WTC11 (cell line): ENCODE measurements around the gene CAMK2G. TPM values are rescaled to one million over a fixed set of nuclear protein-coding genes. Genes with fewer than 3 reads are reported as not detected.

ENCODE experiments used
- ATAC-seq: fragments of 200-7000 bp; cut with Tn5 transposase; 2 replicates; pipeline ENCODE4 v1.10.0; 2021; ENCODE audit warnings: mild to moderate bottlenecking, moderate library complexity
- CTCF ChIA-PET: fragments of 300-600 bp; sonication (Branson Sonifier 250); formaldehyde crosslinking; loops from one replicate; lab custom pipeline; 2021; ENCODE audit warnings: antibody characterized with exemption; lab: Charles Lee
- POLR2A ChIA-PET: fragments of 350-600 bp; sonication (Branson Sonifier 250); formaldehyde crosslinking; loops from one replicate; lab custom pipeline; 2021; ENCODE audit warnings: antibody characterized with exemption; lab: Charles Lee
- DNase-seq: peaks from one replicate; pipeline ENCODE4 v3.0.0; 2021; ENCODE audit warnings: low spot score
- H3K27ac Mint-ChIP-seq: 2 replicates; pipeline ENCODE4 v1.8.0; 2021; ENCODE audit warnings: mixed read lengths
- H3K27me3 Mint-ChIP-seq: 2 replicates; pipeline ENCODE4 v1.8.0; 2021; ENCODE audit warnings: low read depth, mild to moderate bottlenecking, moderate library complexity, mixed read lengths
- H3K36me3 Mint-ChIP-seq: 2 replicates; pipeline ENCODE4 v1.8.0; 2021; ENCODE audit warnings: mixed read lengths
- H3K4me1 Mint-ChIP-seq: 2 replicates; pipeline ENCODE4 v1.8.0; 2022; ENCODE audit warnings: mixed read lengths
- H3K4me3 Mint-ChIP-seq: 2 replicates; pipeline ENCODE4 v1.8.0; 2021; ENCODE audit warnings: mild to moderate bottlenecking, moderate library complexity, mixed read lengths
- H3K9me3 Mint-ChIP-seq: 2 replicates; pipeline ENCODE4 v1.8.0; 2021; ENCODE audit warnings: mixed read lengths
- ELF4 ChIP-seq: sonication (generic); formaldehyde crosslinking; IDR thresholded peaks from 2 replicates; pipeline ENCODE4 v1.8.1; 2022; ENCODE audit warnings: low read depth, mild to moderate bottlenecking, moderate library complexity, missing genetic modification reagents
- EMX1 ChIP-seq: fragments of 250-450 bp; sonication (Bioruptor Pico); IDR thresholded peaks from 2 replicates; pipeline ENCODE4 v1.8.0; 2021; ENCODE audit warnings: mild to moderate bottlenecking
- ESRRA ChIP-seq: sonication (generic); formaldehyde crosslinking; IDR thresholded peaks from 2 replicates; pipeline ENCODE4 v1.8.1; 2022; ENCODE audit warnings: mild to moderate bottlenecking, missing genetic modification reagents, borderline replicate concordance
- FOXP1 ChIP-seq: sonication (generic); formaldehyde crosslinking; IDR thresholded peaks from 2 replicates; pipeline ENCODE4 v1.8.0; 2022; ENCODE audit warnings: missing genetic modification reagents, mild to moderate bottlenecking, moderate library complexity, borderline replicate concordance
- HMGA2 ChIP-seq: fragments of 250-450 bp; sonication (Bioruptor Pico); IDR thresholded peaks from 2 replicates; pipeline ENCODE4 v1.4.0; 2021; ENCODE audit warnings: mild to moderate bottlenecking, moderate library complexity
- IRF2 ChIP-seq: sonication (generic); formaldehyde crosslinking; IDR thresholded peaks from 2 replicates; pipeline ENCODE4 v1.8.0; 2022; ENCODE audit warnings: low read depth, missing genetic modification reagents, borderline replicate concordance
- NFATC4 ChIP-seq: fragments of 250-450 bp; sonication (Bioruptor Pico); IDR thresholded peaks from 2 replicates; pipeline ENCODE4 v1.9.0; 2021; ENCODE audit warnings: mild to moderate bottlenecking
- OVOL2 ChIP-seq: fragments of 250-450 bp; sonication (Bioruptor Pico); IDR thresholded peaks from 2 replicates; pipeline ENCODE4 v1.9.0; 2021; ENCODE audit warnings: mild to moderate bottlenecking, borderline replicate concordance
- PRRX2 ChIP-seq: fragments of 250-450 bp; sonication (Bioruptor Pico); IDR thresholded peaks from 2 replicates; pipeline ENCODE4 v1.8.0; 2021; ENCODE audit warnings: mild to moderate bottlenecking
- TP53 ChIP-seq: sonication (generic); formaldehyde crosslinking; IDR thresholded peaks from 2 replicates; pipeline ENCODE4 v1.8.1; 2023; ENCODE audit warnings: mild to moderate bottlenecking, missing genetic modification reagents
- total RNA-seq: library from RNA; stranded (reverse); gene quantifications from 3 replicates; pipeline ENCODE4 v1.2.3, GENCODE V29; 2021
- TF ChIP-seq, protein P1 (sequence below): sonication (generic); formaldehyde crosslinking; conservative IDR thresholded peaks from 2 replicates; pipeline ENCODE4 v1.8.1; 2023; ENCODE audit warnings: mild to moderate bottlenecking, low read depth, missing genetic modification reagents, moderate library complexity
- TF ChIP-seq, protein P2 (sequence below): sonication (generic); formaldehyde crosslinking; IDR thresholded peaks from 2 replicates; pipeline ENCODE4 v1.8.1; 2022; ENCODE audit warnings: low read depth, missing genetic modification reagents, borderline replicate concordance
- TF ChIP-seq, protein P3 (sequence below): sonication (generic); formaldehyde crosslinking; IDR thresholded peaks from 2 replicates; pipeline ENCODE4 v1.8.1; 2022; ENCODE audit warnings: low read depth, mild to moderate bottlenecking, moderate library complexity, missing genetic modification reagents, borderline replicate concordance
- TF ChIP-seq, protein P4 (sequence below): fragments of 250-450 bp; sonication (Bioruptor Pico); IDR thresholded peaks from 2 replicates; pipeline ENCODE4 v1.9.0; 2021; ENCODE audit warnings: mild to moderate bottlenecking
- TF ChIP-seq, protein P5 (sequence below): sonication (generic); formaldehyde crosslinking; IDR thresholded peaks from 2 replicates; pipeline ENCODE4 v1.8.0; 2022; ENCODE audit warnings: mild to moderate bottlenecking, missing genetic modification reagents
- TF ChIP-seq, protein P6 (sequence below): sonication (generic); formaldehyde crosslinking; IDR thresholded peaks from 2 replicates; pipeline ENCODE4 v1.8.0; 2022; ENCODE audit warnings: mild to moderate bottlenecking, missing genetic modification reagents
- TF ChIP-seq, protein P7 (sequence below): sonication (generic); formaldehyde crosslinking; IDR thresholded peaks from 2 replicates; pipeline ENCODE4 v1.8.0; 2022; ENCODE audit warnings: mild to moderate bottlenecking, missing genetic modification reagents
- TF ChIP-seq, protein P8 (sequence below): sonication (generic); formaldehyde crosslinking; IDR thresholded peaks from 2 replicates; pipeline ENCODE4 v1.8.1; 2023; ENCODE audit warnings: mild to moderate bottlenecking, missing genetic modification reagents, moderate library complexity
- TF ChIP-seq, protein P9 (sequence below): sonication (generic); formaldehyde crosslinking; IDR thresholded peaks from 2 replicates; pipeline ENCODE4 v1.8.0; 2023; ENCODE audit warnings: missing genetic modification reagents

The CAMK2G gene
- total RNA-seq, 1 experiment from 2014 or later = 34.9 TPM

DNA sequence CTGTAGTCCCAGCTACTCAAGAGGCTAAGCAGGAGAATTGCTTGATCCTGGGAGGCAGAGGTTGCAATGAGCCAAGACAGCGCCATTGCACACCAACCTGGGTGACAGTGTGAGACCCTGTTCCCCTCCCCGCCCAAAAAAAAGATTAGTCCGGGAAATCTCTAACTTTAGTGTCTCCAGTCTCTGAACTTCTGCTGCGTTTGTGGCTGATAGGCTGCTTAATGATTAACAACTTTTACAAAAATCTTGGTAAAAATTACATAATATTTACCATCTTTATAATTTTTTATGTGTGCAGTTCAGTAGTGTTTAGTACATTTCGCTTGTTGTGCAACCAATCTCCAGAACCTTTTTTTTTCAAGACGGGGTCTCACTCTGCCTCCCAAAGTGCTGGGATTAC, 26.9 kb upstream of the CAMK2G start (continued):
- TF ChIP-seq HMGA2 (CRISPR knock-in tag) (no peak), ELF4 (CRISPR knock-in tag) (no peak)

DNA sequence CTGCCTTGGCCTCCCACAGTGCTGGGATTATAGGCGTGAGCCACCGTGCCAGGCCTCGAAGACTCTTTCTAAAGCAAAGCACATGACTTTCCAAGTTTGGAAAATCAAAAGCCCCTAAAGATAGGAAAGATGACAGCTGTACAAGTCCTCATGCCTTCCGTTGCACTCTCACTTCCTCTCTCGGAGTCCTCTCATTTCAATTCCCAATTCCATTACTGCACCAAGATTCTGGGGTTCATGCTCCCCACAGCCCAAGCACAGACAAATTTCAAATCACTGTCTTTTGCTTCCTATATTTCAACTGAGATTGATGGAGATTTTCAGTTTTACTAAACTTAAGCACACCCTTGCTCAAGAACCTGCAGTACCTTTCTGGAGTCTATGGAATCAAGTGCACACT, 25.7 kb upstream of the CAMK2G start:
- no peak overlapping the region for H3K4me3 Mint-ChIP-seq
- no peaks in the 10 kb centered on the region for H3K27me3 Mint-ChIP-seq
- CTCF ChIA-PET = interaction anchor here (0.8 to 2.5 kb wide), 4 partner anchors 14 to 159 kb away, joined by 3 to 10 read pairs (median 7); no protein-coding TSS in a partner anchor
- peaks cover 8% of the 10 kb centered on the region; the same call in 1 of the 2 replicates for H3K4me1 Mint-ChIP-seq
- TF ChIP-seq, protein P1, sequence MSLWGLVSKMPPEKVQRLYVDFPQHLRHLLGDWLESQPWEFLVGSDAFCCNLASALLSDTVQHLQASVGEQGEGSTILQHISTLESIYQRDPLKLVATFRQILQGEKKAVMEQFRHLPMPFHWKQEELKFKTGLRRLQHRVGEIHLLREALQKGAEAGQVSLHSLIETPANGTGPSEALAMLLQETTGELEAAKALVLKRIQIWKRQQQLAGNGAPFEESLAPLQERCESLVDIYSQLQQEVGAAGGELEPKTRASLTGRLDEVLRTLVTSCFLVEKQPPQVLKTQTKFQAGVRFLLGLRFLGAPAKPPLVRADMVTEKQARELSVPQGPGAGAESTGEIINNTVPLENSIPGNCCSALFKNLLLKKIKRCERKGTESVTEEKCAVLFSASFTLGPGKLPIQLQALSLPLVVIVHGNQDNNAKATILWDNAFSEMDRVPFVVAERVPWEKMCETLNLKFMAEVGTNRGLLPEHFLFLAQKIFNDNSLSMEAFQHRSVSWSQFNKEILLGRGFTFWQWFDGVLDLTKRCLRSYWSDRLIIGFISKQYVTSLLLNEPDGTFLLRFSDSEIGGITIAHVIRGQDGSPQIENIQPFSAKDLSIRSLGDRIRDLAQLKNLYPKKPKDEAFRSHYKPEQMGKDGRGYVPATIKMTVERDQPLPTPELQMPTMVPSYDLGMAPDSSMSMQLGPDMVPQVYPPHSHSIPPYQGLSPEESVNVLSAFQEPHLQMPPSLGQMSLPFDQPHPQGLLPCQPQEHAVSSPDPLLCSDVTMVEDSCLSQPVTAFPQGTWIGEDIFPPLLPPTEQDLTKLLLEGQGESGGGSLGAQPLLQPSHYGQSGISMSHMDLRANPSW = no peak
- TF ChIP-seq, protein P2, sequence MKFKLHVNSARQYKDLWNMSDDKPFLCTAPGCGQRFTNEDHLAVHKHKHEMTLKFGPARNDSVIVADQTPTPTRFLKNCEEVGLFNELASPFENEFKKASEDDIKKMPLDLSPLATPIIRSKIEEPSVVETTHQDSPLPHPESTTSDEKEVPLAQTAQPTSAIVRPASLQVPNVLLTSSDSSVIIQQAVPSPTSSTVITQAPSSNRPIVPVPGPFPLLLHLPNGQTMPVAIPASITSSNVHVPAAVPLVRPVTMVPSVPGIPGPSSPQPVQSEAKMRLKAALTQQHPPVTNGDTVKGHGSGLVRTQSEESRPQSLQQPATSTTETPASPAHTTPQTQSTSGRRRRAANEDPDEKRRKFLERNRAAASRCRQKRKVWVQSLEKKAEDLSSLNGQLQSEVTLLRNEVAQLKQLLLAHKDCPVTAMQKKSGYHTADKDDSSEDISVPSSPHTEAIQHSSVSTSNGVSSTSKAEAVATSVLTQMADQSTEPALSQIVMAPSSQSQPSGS = no peak
- TF ChIP-seq NFATC4 (no peak), OVOL2 (CRISPR knock-in tag) (no peak), PRRX2 (CRISPR knock-in tag) (no peak), EMX1 (CRISPR knock-in tag) (no peak), ESRRA (CRISPR knock-in tag) (no peak), IRF2 (CRISPR knock-in tag) (no peak), FOXP1 (CRISPR knock-in tag) (no peak), TP53 (CRISPR knock-in tag) (no peak)
- TF ChIP-seq, protein P3, sequence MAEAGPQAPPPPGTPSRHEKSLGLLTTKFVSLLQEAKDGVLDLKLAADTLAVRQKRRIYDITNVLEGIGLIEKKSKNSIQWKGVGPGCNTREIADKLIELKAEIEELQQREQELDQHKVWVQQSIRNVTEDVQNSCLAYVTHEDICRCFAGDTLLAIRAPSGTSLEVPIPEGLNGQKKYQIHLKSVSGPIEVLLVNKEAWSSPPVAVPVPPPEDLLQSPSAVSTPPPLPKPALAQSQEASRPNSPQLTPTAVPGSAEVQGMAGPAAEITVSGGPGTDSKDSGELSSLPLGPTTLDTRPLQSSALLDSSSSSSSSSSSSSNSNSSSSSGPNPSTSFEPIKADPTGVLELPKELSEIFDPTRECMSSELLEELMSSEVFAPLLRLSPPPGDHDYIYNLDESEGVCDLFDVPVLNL (CRISPR knock-in tag) = no peak
- TF ChIP-seq, protein P4, sequence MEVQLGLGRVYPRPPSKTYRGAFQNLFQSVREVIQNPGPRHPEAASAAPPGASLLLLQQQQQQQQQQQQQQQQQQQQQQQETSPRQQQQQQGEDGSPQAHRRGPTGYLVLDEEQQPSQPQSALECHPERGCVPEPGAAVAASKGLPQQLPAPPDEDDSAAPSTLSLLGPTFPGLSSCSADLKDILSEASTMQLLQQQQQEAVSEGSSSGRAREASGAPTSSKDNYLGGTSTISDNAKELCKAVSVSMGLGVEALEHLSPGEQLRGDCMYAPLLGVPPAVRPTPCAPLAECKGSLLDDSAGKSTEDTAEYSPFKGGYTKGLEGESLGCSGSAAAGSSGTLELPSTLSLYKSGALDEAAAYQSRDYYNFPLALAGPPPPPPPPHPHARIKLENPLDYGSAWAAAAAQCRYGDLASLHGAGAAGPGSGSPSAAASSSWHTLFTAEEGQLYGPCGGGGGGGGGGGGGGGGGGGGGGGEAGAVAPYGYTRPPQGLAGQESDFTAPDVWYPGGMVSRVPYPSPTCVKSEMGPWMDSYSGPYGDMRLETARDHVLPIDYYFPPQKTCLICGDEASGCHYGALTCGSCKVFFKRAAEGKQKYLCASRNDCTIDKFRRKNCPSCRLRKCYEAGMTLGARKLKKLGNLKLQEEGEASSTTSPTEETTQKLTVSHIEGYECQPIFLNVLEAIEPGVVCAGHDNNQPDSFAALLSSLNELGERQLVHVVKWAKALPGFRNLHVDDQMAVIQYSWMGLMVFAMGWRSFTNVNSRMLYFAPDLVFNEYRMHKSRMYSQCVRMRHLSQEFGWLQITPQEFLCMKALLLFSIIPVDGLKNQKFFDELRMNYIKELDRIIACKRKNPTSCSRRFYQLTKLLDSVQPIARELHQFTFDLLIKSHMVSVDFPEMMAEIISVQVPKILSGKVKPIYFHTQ = no peak
- TF ChIP-seq, protein P5, sequence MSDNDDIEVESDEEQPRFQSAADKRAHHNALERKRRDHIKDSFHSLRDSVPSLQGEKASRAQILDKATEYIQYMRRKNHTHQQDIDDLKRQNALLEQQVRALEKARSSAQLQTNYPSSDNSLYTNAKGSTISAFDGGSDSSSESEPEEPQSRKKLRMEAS (CRISPR knock-in tag) = no peak
- TF ChIP-seq, protein P6, sequence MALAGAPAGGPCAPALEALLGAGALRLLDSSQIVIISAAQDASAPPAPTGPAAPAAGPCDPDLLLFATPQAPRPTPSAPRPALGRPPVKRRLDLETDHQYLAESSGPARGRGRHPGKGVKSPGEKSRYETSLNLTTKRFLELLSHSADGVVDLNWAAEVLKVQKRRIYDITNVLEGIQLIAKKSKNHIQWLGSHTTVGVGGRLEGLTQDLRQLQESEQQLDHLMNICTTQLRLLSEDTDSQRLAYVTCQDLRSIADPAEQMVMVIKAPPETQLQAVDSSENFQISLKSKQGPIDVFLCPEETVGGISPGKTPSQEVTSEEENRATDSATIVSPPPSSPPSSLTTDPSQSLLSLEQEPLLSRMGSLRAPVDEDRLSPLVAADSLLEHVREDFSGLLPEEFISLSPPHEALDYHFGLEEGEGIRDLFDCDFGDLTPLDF (CRISPR knock-in tag) = no peak
- TF ChIP-seq, protein P7, sequence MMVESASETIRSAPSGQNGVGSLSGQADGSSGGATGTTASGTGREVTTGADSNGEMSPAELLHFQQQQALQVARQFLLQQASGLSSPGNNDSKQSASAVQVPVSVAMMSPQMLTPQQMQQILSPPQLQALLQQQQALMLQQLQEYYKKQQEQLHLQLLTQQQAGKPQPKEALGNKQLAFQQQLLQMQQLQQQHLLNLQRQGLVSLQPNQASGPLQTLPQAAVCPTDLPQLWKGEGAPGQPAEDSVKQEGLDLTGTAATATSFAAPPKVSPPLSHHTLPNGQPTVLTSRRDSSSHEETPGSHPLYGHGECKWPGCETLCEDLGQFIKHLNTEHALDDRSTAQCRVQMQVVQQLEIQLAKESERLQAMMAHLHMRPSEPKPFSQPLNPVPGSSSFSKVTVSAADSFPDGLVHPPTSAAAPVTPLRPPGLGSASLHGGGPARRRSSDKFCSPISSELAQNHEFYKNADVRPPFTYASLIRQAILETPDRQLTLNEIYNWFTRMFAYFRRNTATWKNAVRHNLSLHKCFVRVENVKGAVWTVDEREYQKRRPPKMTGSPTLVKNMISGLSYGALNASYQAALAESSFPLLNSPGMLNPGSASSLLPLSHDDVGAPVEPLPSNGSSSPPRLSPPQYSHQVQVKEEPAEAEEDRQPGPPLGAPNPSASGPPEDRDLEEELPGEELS (CRISPR knock-in tag) = no peak
- TF ChIP-seq, protein P8, sequence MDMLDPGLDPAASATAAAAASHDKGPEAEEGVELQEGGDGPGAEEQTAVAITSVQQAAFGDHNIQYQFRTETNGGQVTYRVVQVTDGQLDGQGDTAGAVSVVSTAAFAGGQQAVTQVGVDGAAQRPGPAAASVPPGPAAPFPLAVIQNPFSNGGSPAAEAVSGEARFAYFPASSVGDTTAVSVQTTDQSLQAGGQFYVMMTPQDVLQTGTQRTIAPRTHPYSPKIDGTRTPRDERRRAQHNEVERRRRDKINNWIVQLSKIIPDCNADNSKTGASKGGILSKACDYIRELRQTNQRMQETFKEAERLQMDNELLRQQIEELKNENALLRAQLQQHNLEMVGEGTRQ (CRISPR knock-in tag) = no peak
- TF ChIP-seq, protein P9, sequence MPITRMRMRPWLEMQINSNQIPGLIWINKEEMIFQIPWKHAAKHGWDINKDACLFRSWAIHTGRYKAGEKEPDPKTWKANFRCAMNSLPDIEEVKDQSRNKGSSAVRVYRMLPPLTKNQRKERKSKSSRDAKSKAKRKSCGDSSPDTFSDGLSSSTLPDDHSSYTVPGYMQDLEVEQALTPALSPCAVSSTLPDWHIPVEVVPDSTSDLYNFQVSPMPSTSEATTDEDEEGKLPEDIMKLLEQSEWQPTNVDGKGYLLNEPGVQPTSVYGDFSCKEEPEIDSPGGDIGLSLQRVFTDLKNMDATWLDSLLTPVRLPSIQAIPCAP (CRISPR knock-in tag) = no peak
- DNase-seq (no peak), ATAC-seq (no peak)
- H3K36me3 Mint-ChIP-seq = no peaks in the 10 kb centered on the region
- no peak overlapping the region for H3K27ac Mint-ChIP-seq
- H3K9me3 Mint-ChIP-seq = 0 out of 2 replicates have a peak, but pooled peaks cover 3% of the 10 kb centered on the region
- POLR2A ChIA-PET = interaction anchor here (0.5 kb wide), 1 partner anchor 128 kb away, joined by 4 read pairs; no protein-coding TSS in a partner anchor
